Natural killer cell (primary cell): Measurements from ENCODE around the gene CARMIL1. TPM values are rescaled to one million over a fixed set of nuclear protein-coding genes. Genes with fewer than 3 reads are reported as not detected.
A peak's percentile ranks its signal among the peaks of the same experiment; 100 is the strongest.

Source experiments
- ATAC-seq, 3 donors: fragments of 150-1000 bp in 2 of 3; fragments of 200-7000 bp in 1 of 3; cut with Tn5 transposase; 1 replicate in 1 of 3; 2 replicates in 2 of 3; pipeline ENCODE4 v1.10.0; 2021; ENCODE audit warnings: mild to moderate bottlenecking in 2 of 3, moderate library complexity in 2 of 3
- DNase-seq, 2 donors: peaks; one replicate each; pipeline versions ENCODE4 v3.0.0 to v3.0.0-alpha.2; 2013 to 2021; ENCODE audit warnings: mixed read lengths in 1 of 2
- H3K27ac ChIP-seq: one replicate; pipeline ENCODE4 v1.5.1; 2013; ENCODE audit warnings: mild to moderate bottlenecking, low read length
- H3K27me3 ChIP-seq: one replicate; pipeline ENCODE4 v1.6.1; 2013; ENCODE audit warnings: low read length; ENCODE audit not compliant: control insufficient read depth, insufficient read depth
- H3K36me3 ChIP-seq: one replicate; pipeline ENCODE4 v1.6.1; 2013; ENCODE audit warnings: low read length; ENCODE audit not compliant: control insufficient read depth, insufficient read depth
- H3K4me1 ChIP-seq: one replicate; pipeline ENCODE4 v1.6.1; 2013; ENCODE audit warnings: low read length; ENCODE audit not compliant: control insufficient read depth, insufficient read depth
- H3K4me3 ChIP-seq: one replicate; pipeline ENCODE4 v1.5.1; 2013; ENCODE audit warnings: low read length
- H3K9me3 ChIP-seq: one replicate; pipeline ENCODE4 v1.6.1; 2013; ENCODE audit warnings: low read length; ENCODE audit not compliant: control insufficient read depth, insufficient read depth
- H3K27ac Mint-ChIP-seq, 2 donors: one replicate each; pipeline ENCODE4 v1.8.0; 2022; ENCODE audit warnings: mild to moderate bottlenecking in 2 of 2, mixed read lengths in 2 of 2, moderate library complexity in 1 of 2
- H3K27me3 Mint-ChIP-seq, 2 donors: one replicate each; pipeline ENCODE4 v1.8.0; 2022; ENCODE audit warnings: low read depth in 2 of 2, mixed read lengths in 2 of 2
- H3K36me3 Mint-ChIP-seq: one replicate; pipeline ENCODE4 v1.8.0; 2022; ENCODE audit warnings: mixed read lengths
- H3K4me1 Mint-ChIP-seq, 2 donors: one replicate each; pipeline ENCODE4 v1.8.0; 2022; ENCODE audit warnings: mixed read lengths in 2 of 2
- H3K4me3 Mint-ChIP-seq: one replicate; pipeline ENCODE4 v1.8.0; 2022; ENCODE audit warnings: mild to moderate bottlenecking, moderate library complexity, mixed read lengths
- H3K9me3 Mint-ChIP-seq, 2 donors: one replicate each; pipeline ENCODE4 v1.8.0; 2022; ENCODE audit warnings: mixed read lengths in 2 of 2
- CTCF ChIP-seq: fragments of 200-600 bp; IDR thresholded peaks from one replicate; pipeline ENCODE4 v1.8.0; 2022; ENCODE audit warnings: antibody characterized with exemption
- WGBS: methylation state at CpG from one replicate; pipeline ENCODE4 v1.1.7; 2013; ENCODE audit warnings: missing lambda C conversion rate; ENCODE audit not compliant: insufficient coverage; 5-methylcytosine and 5-hydroxymethylcytosine counted together
- intact Hi-C: fragments of 100-400 bp; cut with micrococcal nuclease; formaldehyde crosslinking; loops from one replicate; pipeline ENCODE4 v1.14.2; 2022
- total RNA-seq, 4 donors: library from RNA; stranded (reverse); fragments of 120-200 nt in 1 of 4; gene quantifications; one replicate each; pipeline versions ENCODE4 v1.2.3 to v1.2.4, GENCODE V29; 2013 to 2022

CARMIL1 gene
- total RNA-seq, 3 donors from 2014 or later (not counting 1 experiment from before 2014, with no cell fraction given) = 0.25 to 1.1 (median 0.35) TPM

GRCh38 chr6:25370178-25371036, 91.2 kb downstream of the CARMIL1 start:
- Mint-ChIP-seq H3K27me3 (peaks cover 0 to 8% of the 10 kb centered on the region in 2 donors), H3K9me3 (no peaks in the 10 kb centered on the region), H3K4me1 (peaks cover 21 to 32% of the 10 kb centered on the region in 2 donors), H3K27ac (no peak overlapping the region), H3K4me3 (no peak overlapping the region), H3K36me3 (peaks cover 8% of the 10 kb centered on the region)
- 91% methylated on average over 8 of the region's 10 CpGs for WGBS
- ATAC-seq (no peak), DNase-seq (peak in 1 of 2 donors; percentile 15)
- Histone ChIP-seq H3K4me3 (no peak overlapping the region), H3K36me3 (no peaks in the 10 kb centered on the region), H3K27ac (no peak overlapping the region), H3K4me1 (peaks cover 19% of the 10 kb centered on the region), H3K27me3 (no peaks in the 10 kb centered on the region), H3K9me3 (no peaks in the 10 kb centered on the region)
- intact Hi-C loops = no loop called here
- TF ChIP-seq CTCF = no peak

- peaks cover 0 to 8% of the 10 kb centered on the region in 2 donors for H3K27me3 Mint-ChIP-seq
- Histone ChIP-seq H3K4me3 (no peak overlapping the region), H3K9me3 (no peaks in the 10 kb centered on the region), H3K27ac (no peak overlapping the region), H3K36me3 (no peaks in the 10 kb centered on the region), H3K4me1 (peaks cover 16% of the 10 kb centered on the region), H3K27me3 (no peaks in the 10 kb centered on the region)
- H3K9me3 Mint-ChIP-seq = no peaks in the 10 kb centered on the region
- DNase-seq = no peak
- peaks cover 21 to 32% of the 10 kb centered on the region in 2 donors for H3K4me1 Mint-ChIP-seq
- intact Hi-C loops = no loop called here
- H3K4me3 Mint-ChIP-seq = no peak overlapping the region
- no peak for ATAC-seq
- TF ChIP-seq CTCF = no peak
- H3K36me3 Mint-ChIP-seq = peaks cover 13% of the 10 kb centered on the region
- H3K27ac Mint-ChIP-seq = no peak overlapping the region
- 100% methylated on average over 1 of the region's 2 CpGs for WGBS
These were observed 91.8 kb downstream of the CARMIL1 start for GRCh38 chr6:25371037-25371347.

- TF ChIP-seq CTCF = no peak
- no peak overlapping the region for H3K27ac Mint-ChIP-seq
- no peak overlapping the region for H3K4me3 Mint-ChIP-seq
- no peaks in the 10 kb centered on the region for H3K4me1 ChIP-seq
- peaks cover 13% of the 10 kb centered on the region for H3K36me3 Mint-ChIP-seq
- intact Hi-C loops = no loop called here
- H3K4me3 ChIP-seq = no peak overlapping the region
- no peaks in the 10 kb centered on the region for H3K27me3 ChIP-seq
- ATAC-seq = no peak
- no peaks in the 10 kb centered on the region for H3K36me3 ChIP-seq
- H3K9me3 ChIP-seq = no peaks in the 10 kb centered on the region
- H3K27ac ChIP-seq = no peak overlapping the region
- no peak for DNase-seq
- peaks cover 8 to 9% of the 10 kb centered on the region in 2 donors for H3K27me3 Mint-ChIP-seq
- no CpG with 5 or more reads among the region's 1 CpG for WGBS
- H3K9me3 Mint-ChIP-seq = no peaks in the 10 kb centered on the region
- no peaks in the 10 kb centered on the region for H3K4me1 Mint-ChIP-seq
These were observed 96.0 kb downstream of the CARMIL1 start for GRCh38 chr6:25375125-25375524.

DNA sequence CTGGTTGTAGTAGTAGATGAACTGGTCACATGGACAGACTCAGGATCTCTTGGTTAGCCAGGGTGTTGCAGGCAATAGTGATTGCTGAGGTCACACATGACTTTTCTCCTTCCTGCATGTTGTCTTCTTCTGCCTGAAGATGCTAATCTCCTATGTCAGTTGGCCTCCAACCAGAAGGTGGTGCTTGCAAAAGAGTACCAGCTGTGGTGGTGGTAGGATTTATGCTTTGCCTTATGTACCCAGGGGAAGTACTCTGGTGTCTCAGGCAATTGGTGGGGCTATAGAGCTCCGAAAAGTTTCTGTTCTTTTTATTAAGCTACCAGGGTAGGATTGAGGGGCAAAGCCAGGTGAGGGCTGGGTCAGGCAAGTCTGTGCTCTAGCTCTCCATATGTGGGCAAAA, 98.5 kb downstream of the CARMIL1 start:
- no peaks in the 10 kb centered on the region for H3K27me3 ChIP-seq

More for the DNA sequence above, 98.5 kb downstream of the CARMIL1 start:
- TF ChIP-seq CTCF = no peak
- Mint-ChIP-seq H3K9me3 (no peaks in the 10 kb centered on the region), H3K4me3 (no peak overlapping the region), H3K36me3 (peaks cover 13% of the 10 kb centered on the region), H3K27me3 (peaks cover 8 to 12% of the 10 kb centered on the region in 2 donors), H3K4me1 (no peaks in the 10 kb centered on the region), H3K27ac (no peak overlapping the region)
- no peak for DNase-seq
- Histone ChIP-seq H3K4me3 (no peak overlapping the region), H3K9me3 (no peaks in the 10 kb centered on the region), H3K36me3 (no peaks in the 10 kb centered on the region), H3K4me1 (no peaks in the 10 kb centered on the region), H3K27ac (no peak overlapping the region)
- WGBS = 61% methylated on average over 1 of the region's 1 CpG
- ATAC-seq = no peak
- intact Hi-C loops = no loop called here
